BE2C (cell line): ENCODE results near the gene PHTF2.

Experiments
- DNase-seq: peaks from one replicate; pipeline ENCODE4 v3.0.0-alpha.2; 2020
- H3K27me3 ChIP-seq: fragments of 250-450 bp; sonication (Bioruptor Pico); 2 replicates; pipeline ENCODE4 v1.5.1; 2020; ENCODE audit warnings: mild to moderate bottlenecking
- H3K36me3 ChIP-seq: fragments of 250-450 bp; sonication (Bioruptor Pico); 2 replicates; pipeline ENCODE4 v1.5.1; 2020; ENCODE audit warnings: mild to moderate bottlenecking
- H3K4me1 ChIP-seq: fragments of 250-450 bp; sonication (Bioruptor Pico); 2 replicates; pipeline ENCODE4 v1.5.1; 2020
- H3K4me3 ChIP-seq: 2 replicates; pipeline ENCODE4 v1.5.1; 2011; ENCODE audit warnings: low read depth, low read length
- H3K9me3 ChIP-seq: fragments of 250-450 bp; sonication (Bioruptor Pico); 2 replicates; pipeline ENCODE4 v1.5.1; 2020
- CTCF ChIP-seq: IDR thresholded peaks from 2 replicates; pipeline ENCODE4 v1.5.1; 2012; ENCODE audit warnings: mild to moderate bottlenecking, low read depth, low read length

The PHTF2 gene

DNA sequence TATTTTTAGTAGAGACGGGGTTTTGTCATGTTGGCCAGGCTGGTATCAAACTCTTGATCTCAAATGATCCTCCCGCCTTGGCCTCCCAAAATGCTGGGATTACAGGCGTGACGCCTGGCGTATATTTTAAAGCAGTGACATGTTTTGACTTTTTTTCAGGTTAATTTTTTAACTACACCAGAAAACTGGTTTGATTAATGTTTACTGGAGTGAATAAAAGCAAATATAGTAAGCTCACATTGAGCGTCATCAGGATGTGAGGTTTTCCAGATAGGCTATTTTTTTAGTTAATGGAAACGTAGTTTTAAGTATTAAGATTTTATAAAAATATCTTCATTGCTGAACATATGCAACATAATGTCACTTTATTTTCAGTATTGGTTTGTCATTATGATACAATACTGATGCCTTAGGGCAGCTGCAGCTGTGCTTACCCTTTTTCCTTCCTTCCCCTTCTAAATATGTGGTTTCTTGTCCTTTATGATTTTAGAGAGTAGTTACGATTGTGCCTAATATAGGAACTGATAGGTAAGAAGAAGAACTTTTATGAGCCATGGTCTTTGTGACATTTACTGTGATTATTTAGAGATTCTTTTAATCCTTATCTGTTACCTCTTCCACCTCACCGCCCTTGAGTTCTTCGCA, 37.6 kb upstream of the PHTF2 start:
- no peak for TF ChIP-seq CTCF
- Histone ChIP-seq H3K4me1 (peaks cover 7% of the 10 kb centered on the region; the same call in 1 of the 2 replicates), H3K27me3 (no peaks in the 10 kb centered on the region)

GRCh38 chr7:77765481-77765880, 33.1 kb upstream of the PHTF2 start:
- no peak for DNase-seq
- no peak overlapping the region for H3K4me3 ChIP-seq
- H3K9me3 ChIP-seq: no peaks in the 10 kb centered on the region
- no peaks in the 10 kb centered on the region for H3K27me3 ChIP-seq
- H3K4me1 ChIP-seq: no peaks in the 10 kb centered on the region; the same call in 1 of the 2 replicates
- H3K36me3 ChIP-seq: peaks cover 13% of the 10 kb centered on the region
- no peak for TF ChIP-seq CTCF

More for the DNA sequence above, 37.6 kb upstream of the PHTF2 start:
- peaks cover 4% of the 10 kb centered on the region for H3K36me3 ChIP-seq
- no peak for DNase-seq
- H3K4me3 ChIP-seq: no peak overlapping the region
- no peaks in the 10 kb centered on the region for H3K9me3 ChIP-seq

GRCh38 chr7:77765906-77766800, 32.4 kb upstream of the PHTF2 start:
- Histone ChIP-seq H3K27me3 (no peaks in the 10 kb centered on the region), H3K9me3 (no peaks in the 10 kb centered on the region), H3K36me3 (peaks cover 13% of the 10 kb centered on the region), H3K4me3 (no peak overlapping the region), H3K4me1 (no peaks in the 10 kb centered on the region; the same call in 1 of the 2 replicates)
- TF ChIP-seq CTCF: no peak
- DNase-seq: no peak

DNA sequence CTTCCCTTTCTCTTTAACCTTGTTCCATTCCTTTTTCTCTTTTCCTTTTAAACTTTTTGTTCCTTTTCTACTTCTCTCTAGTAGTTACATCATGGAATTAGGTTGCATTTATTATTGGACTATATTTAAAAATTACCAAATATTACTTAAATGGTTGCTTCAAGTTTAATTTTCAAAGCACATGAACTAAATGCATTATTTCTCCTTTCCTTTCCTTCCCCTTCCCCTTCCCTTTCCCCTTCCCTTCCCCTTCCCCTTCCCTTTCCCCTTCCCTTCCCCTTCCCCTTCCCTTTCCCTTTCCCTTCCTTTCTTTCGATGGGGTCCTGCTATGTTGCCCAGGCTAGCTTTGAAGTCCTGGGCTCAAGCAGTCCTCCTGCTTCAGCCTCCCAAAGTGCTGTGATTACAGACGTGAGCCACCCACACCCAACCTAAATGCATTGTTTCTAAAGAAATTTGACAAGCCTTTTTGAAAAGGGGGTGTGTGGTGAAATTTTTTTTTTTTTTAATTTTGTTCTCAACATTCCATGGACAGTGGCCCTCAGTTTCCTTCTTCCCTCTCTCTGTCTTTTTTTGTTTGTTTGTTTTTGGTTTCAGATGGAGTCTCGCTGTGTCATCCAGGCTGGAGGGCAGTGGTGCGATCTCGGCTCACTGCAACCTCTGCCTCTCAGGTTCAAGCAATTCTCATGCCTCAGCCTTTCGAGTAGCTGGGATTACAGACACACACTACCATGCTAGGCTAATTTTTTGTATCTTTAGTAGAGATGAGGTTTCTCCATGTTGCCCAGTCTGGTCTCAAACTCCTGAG, 31.6 kb upstream of the PHTF2 start:
- Histone ChIP-seq H3K9me3 (no peaks in the 10 kb centered on the region), H3K4me1 (peaks cover 2% of the 10 kb centered on the region; the same call in 1 of the 2 replicates), H3K27me3 (no peaks in the 10 kb centered on the region), H3K4me3 (no peak overlapping the region), H3K36me3 (peaks cover 16% of the 10 kb centered on the region)
- no peak for DNase-seq
- TF ChIP-seq CTCF: no peak

GRCh38 chr7:77770316-77770715, 28.3 kb upstream of the PHTF2 start:
- no peaks in the 10 kb centered on the region for H3K27me3 ChIP-seq
- no peak for TF ChIP-seq CTCF
- H3K9me3 ChIP-seq: no peaks in the 10 kb centered on the region
- DNase-seq: no peak
- peaks cover 34% of the 10 kb centered on the region for H3K36me3 ChIP-seq
- H3K4me3 ChIP-seq: no peak overlapping the region
- peaks cover 3% of the 10 kb centered on the region for H3K4me1 ChIP-seq
